ENCODE data around the gene KCTD16.
A peak's percentile ranks its signal among the peaks of the same experiment; 100 is the strongest.

Gene KCTD16

GRCh38 chr5:144202072-144202471, 31.4 kb downstream of the KCTD16 start:
- no peak for DNase-seq (ENCODE audit: low spot score)
- in situ Hi-C loops (cut with MboI; ENCODE audit: low pct_unique_long_range_greater_than_20kb, low sequenced_read_pairs, unreplicated experiment), result no loop called here
- TF ChIP-seq CTCF (IDR thresholded peaks at IDR 0.05; ENCODE audit: extremely low read depth, insufficient read depth, missing control alignments), result no peak

- in situ Hi-C loops (cut with MboI; ENCODE audit: low pct_unique_long_range_greater_than_20kb, low sequenced_read_pairs, unreplicated experiment), result no loop called here
- DNase-seq (ENCODE audit: low spot score), result no peak
- TF ChIP-seq CTCF (IDR thresholded peaks at IDR 0.05; ENCODE audit: extremely low read depth, insufficient read depth, missing control alignments), result no peak
These were observed 32.1 kb downstream of the KCTD16 start for GRCh38 chr5:144202726-144203125.

GRCh38 chr5:144203750-144204596, 33.3 kb downstream of the KCTD16 start:
- in situ Hi-C loops (cut with MboI; ENCODE audit: low pct_unique_long_range_greater_than_20kb, low sequenced_read_pairs, unreplicated experiment), result no loop called here
- peak; percentile 87 for TF ChIP-seq CTCF (IDR thresholded peaks at IDR 0.05; ENCODE audit: extremely low read depth, insufficient read depth, missing control alignments)
- peak; percentile 43 for DNase-seq (ENCODE audit: low spot score)

GRCh38 chr5:144205141-144205551, 34.5 kb downstream of the KCTD16 start:
- no peak for TF ChIP-seq CTCF (IDR thresholded peaks at IDR 0.05; ENCODE audit: extremely low read depth, insufficient read depth, missing control alignments)
- in situ Hi-C loops (cut with MboI; ENCODE audit: low pct_unique_long_range_greater_than_20kb, low sequenced_read_pairs, unreplicated experiment), result no loop called here
- no peak for DNase-seq (ENCODE audit: low spot score)

GRCh38 chr5:144206141-144206540, 35.5 kb downstream of the KCTD16 start:
- DNase-seq (ENCODE audit: low spot score), result no peak
- in situ Hi-C loops (cut with MboI; ENCODE audit: low pct_unique_long_range_greater_than_20kb, low sequenced_read_pairs, unreplicated experiment), result no loop called here
- TF ChIP-seq CTCF (IDR thresholded peaks at IDR 0.05; ENCODE audit: extremely low read depth, insufficient read depth, missing control alignments), result no peak

GRCh38 chr5:144207875-144208444, 37.3 kb downstream of the KCTD16 start:
- DNase-seq (ENCODE audit: low spot score), result no peak
- in situ Hi-C loops (cut with MboI; ENCODE audit: low pct_unique_long_range_greater_than_20kb, low sequenced_read_pairs, unreplicated experiment), result no loop called here
- no peak for TF ChIP-seq CTCF (IDR thresholded peaks at IDR 0.05; ENCODE audit: extremely low read depth, insufficient read depth, missing control alignments)
